Psoas muscle (tissue), 8 donors: Measurements from ENCODE around the gene MTMR3. TPM values are rescaled to one million over a fixed set of nuclear protein-coding genes. Genes with fewer than 3 reads are reported as not detected.

Experiments used
- ATAC-seq, 4 donors: fragments of 200-7000 bp; cut with Tn5 transposase; one replicate each; pipeline ENCODE4 v1.9.1; 2020; ENCODE audit warnings: moderate library complexity in 3 of 4, mild to moderate bottlenecking in 2 of 4
- DNase-seq, 2 donors: peaks; one replicate each; pipeline ENCODE4 v3.0.0-alpha.2; 2020
- H3K27ac ChIP-seq: fragments of 200-600 bp; one replicate; pipeline ENCODE4 v1.8.0; 2022
- H3K27me3 ChIP-seq, 3 donors: fragments of 200-600 bp in 1 of 3; one replicate each; pipeline versions ENCODE4 v1.6.1 to v1.8.0; 2013 to 2022; ENCODE audit warnings: low read length in 2 of 3, mild to moderate bottlenecking in 2 of 3, moderate library complexity in 1 of 3; ENCODE audit not compliant: insufficient read depth in 3 of 3
- H3K36me3 ChIP-seq, 2 donors: fragments of 200-600 bp in 1 of 2; one replicate each; pipeline versions ENCODE4 v1.6.1 to v1.8.0; 2013 to 2022; ENCODE audit warnings: low read depth in 1 of 2, mild to moderate bottlenecking in 1 of 2, moderate library complexity in 1 of 2; ENCODE audit not compliant: insufficient read depth in 1 of 2
- H3K4me1 ChIP-seq: fragments of 200-600 bp; one replicate; pipeline ENCODE4 v1.8.0; 2022
- H3K4me3 ChIP-seq: fragments of 200-600 bp; one replicate; pipeline ENCODE4 v1.8.0; 2022; ENCODE audit warnings: mild to moderate bottlenecking
- H3K9me3 ChIP-seq: fragments of 200-600 bp; one replicate; pipeline ENCODE4 v1.8.0; 2022
- WGBS, 3 donors: extraction: QIAGEN DNeasy Blood & Tissue Kit; methylation state at CpG; one replicate each; pipeline versions ENCODE4 v1.1.6 to v1.1.7; 2013; 5-methylcytosine and 5-hydroxymethylcytosine counted together
- intact Hi-C, 2 donors: fragments of 100-400 bp; cut with DNase I; formaldehyde crosslinking; loops; one replicate each; pipeline versions ENCODE4 v1.11.0 to v1.14.2; 2022
- polyA plus RNA-seq, 3 donors: library from polyadenylated mRNA; stranded (reverse); fragments of 200-250 nt; gene quantifications; one replicate each; pipeline ENCODE4 v1.2.3, GENCODE V29; 2013
- total RNA-seq, 4 donors: library from RNA; stranded (reverse); fragmentation: NEBNext Ultra II Directional in 2 of 4; extraction: Animal tissue kit (Norgen Biotek cat#: 25700) in 2 of 4; gene quantifications; one replicate each; pipeline versions ENCODE4 v1.2.1 to v1.2.4, GENCODE V29; 2021 to 2023
- TF ChIP-seq, protein P1 (sequence below): fragments of 200-600 bp; IDR thresholded peaks from one replicate; pipeline ENCODE4 v1.8.0; 2022; ENCODE audit warnings: antibody characterized with exemption
- donor health status: healthy with polysubstance abuse.
- donor health status: DM: no; HTN: no; CAD: no; lungs with moderate emphysema.
- donor health status: Bipolar disorder and iron deficiency.
- donor health status: healthy.
- donor health status: DM: yes; HTN: yes; CAD: no.
- donor health status: DM: no; HTN: no; CAD: no.
- donor health status: DM: no; HTN: no; CAD: no.
- donor health status: DM: yes; HTN: yes; CAD: no.

Gene MTMR3
- total and polyA plus RNA-seq, 7 donors, result 7.8 to 37.9 (median 31.8) TPM

DNA sequence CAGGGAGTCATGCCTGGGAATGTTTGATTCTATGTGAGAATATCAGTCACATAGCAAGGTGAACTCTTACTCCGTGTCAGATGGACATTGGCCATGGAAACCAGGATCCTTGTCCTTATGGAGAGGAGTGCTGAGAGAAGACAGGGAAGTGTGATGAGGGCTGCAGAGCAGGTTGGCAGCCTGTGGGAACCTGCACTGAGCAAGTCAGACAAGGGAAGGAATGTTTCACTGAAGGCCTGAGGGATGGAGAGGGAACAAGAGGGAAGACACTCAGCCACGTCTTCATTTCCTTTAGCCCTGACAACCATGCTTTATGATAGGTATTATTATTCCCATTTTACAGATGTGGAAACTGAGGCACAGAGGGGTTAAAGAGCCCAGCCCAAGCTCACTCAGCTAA, 158.9 kb downstream of the MTMR3 start:
- H3K36me3 ChIP-seq, result no peaks in the 10 kb centered on the region
- H3K27me3 ChIP-seq, result no peaks in the 10 kb centered on the region
- intact Hi-C loops, result no loop called here
- WGBS, 3 donors, result 71 to 93% (median 89%) methylated on average over 2 of the region's 2 CpGs
- TF ChIP-seq, protein P1, sequence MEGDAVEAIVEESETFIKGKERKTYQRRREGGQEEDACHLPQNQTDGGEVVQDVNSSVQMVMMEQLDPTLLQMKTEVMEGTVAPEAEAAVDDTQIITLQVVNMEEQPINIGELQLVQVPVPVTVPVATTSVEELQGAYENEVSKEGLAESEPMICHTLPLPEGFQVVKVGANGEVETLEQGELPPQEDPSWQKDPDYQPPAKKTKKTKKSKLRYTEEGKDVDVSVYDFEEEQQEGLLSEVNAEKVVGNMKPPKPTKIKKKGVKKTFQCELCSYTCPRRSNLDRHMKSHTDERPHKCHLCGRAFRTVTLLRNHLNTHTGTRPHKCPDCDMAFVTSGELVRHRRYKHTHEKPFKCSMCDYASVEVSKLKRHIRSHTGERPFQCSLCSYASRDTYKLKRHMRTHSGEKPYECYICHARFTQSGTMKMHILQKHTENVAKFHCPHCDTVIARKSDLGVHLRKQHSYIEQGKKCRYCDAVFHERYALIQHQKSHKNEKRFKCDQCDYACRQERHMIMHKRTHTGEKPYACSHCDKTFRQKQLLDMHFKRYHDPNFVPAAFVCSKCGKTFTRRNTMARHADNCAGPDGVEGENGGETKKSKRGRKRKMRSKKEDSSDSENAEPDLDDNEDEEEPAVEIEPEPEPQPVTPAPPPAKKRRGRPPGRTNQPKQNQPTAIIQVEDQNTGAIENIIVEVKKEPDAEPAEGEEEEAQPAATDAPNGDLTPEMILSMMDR, result no peak
- no peak overlapping the region for H3K27ac ChIP-seq
- H3K4me3 ChIP-seq, result no peak overlapping the region
- DNase-seq (no peak), ATAC-seq (no peak)
- no peaks in the 10 kb centered on the region for H3K9me3 ChIP-seq
- no peaks in the 10 kb centered on the region for H3K4me1 ChIP-seq

DNA sequence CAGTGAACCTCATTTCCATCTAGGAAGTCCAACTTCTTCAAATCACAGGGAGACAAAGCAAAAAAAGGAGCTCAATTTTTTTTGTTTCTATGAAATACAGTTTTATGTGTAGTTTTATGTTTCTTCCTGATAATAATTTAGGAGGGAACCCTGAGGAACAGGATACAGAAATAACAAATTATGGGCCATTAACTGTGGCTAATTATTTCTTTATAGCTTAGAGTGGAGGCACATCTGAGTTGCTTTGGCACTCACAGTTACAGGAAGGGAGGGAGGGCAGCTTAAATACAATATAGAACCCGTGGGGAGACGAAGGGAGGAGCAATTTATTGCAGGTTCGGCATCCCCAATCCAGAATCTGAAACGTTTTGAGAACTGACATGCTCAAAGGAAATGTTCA, 160.2 kb downstream of the MTMR3 start:
- TF ChIP-seq, protein P1, result no peak
- H3K4me3 ChIP-seq, result no peak overlapping the region

DNA sequence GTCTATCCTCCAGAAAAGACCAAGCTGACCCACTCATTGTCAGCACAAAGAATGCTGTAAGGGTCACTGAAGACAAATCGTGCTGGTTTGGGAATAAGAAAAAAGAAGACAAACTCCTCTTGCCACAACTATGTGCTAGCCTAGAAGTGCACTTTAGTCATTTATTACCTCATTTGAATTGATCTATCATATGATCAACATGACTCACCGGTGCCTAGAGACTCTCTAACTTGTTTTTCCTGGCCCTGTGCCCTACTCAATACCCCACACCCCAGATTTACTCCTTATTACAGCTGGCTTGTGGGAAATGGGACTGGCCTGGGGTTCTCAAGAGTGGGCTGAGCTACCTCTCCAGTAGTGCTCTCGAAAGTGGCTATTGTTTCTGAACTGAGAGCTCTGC, 161.4 kb downstream of the MTMR3 start:
- H3K27me3 ChIP-seq, result no peaks in the 10 kb centered on the region
- intact Hi-C loops, result no loop called here
- TF ChIP-seq, protein P1, result no peak
- H3K36me3 ChIP-seq, result no peaks in the 10 kb centered on the region
- H3K4me3 ChIP-seq, result no peak overlapping the region
- no peaks in the 10 kb centered on the region for H3K9me3 ChIP-seq
- H3K4me1 ChIP-seq, result no peaks in the 10 kb centered on the region
- DNase-seq (no peak), ATAC-seq (no peak)
- H3K27ac ChIP-seq, result no peak overlapping the region
- WGBS, 3 donors, result 62 to 67% (median 67%) methylated on average over 3 of the region's 3 CpGs

More for the DNA sequence above, 160.2 kb downstream of the MTMR3 start:
- H3K4me1 ChIP-seq, result no peaks in the 10 kb centered on the region
- H3K9me3 ChIP-seq, result no peaks in the 10 kb centered on the region
- no peak for DNase-seq
- H3K27ac ChIP-seq, result no peak overlapping the region
- H3K27me3 ChIP-seq, result no peaks in the 10 kb centered on the region
- H3K36me3 ChIP-seq, result no peaks in the 10 kb centered on the region
- 30 to 35% (median 34%) methylated on average over 4 of the region's 4 CpGs for WGBS, 3 donors
- intact Hi-C loops, result no loop called here
- no peak for ATAC-seq

DNA sequence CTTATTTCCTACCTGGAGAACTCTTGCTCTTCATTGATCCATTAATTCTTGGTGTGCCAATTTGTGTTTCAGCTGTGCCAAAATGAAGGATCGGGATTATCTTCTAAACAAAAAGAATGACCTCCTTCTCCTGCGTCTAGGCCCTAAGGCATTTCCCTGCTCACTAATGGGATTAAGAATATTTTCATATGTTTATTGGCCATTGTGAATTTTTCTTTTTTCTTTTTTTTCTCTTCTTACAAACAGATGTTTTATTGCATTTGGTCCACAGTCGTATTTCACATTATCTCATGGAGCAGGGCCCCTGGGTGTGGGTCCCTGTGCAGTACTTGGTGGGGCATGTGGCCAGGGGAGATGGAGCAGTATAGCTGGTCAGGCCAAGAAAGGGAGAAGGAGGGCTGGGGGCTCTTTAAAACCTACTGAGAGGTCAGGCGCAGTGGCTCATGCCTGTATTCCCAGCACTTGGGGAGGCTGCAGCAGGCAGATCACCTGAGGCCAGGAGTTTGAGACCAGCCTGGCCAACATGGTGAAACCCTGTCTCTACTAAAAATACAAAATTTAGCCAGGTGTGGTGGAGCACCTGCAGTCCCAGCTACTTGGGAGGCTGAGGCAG, 162.0 kb downstream of the MTMR3 start:
- intact Hi-C loops, result no loop called here
- DNase-seq (no peak), ATAC-seq (no peak)
- Histone ChIP-seq H3K27me3 (no peaks in the 10 kb centered on the region), H3K27ac (no peak overlapping the region), H3K4me3 (no peak overlapping the region), H3K9me3 (no peaks in the 10 kb centered on the region), H3K36me3 (no peaks in the 10 kb centered on the region), H3K4me1 (no peaks in the 10 kb centered on the region)
- TF ChIP-seq, protein P1, result no peak
- WGBS, 3 donors, result 79 to 87% (median 84%) methylated on average over 4 of the region's 4 CpGs

DNA sequence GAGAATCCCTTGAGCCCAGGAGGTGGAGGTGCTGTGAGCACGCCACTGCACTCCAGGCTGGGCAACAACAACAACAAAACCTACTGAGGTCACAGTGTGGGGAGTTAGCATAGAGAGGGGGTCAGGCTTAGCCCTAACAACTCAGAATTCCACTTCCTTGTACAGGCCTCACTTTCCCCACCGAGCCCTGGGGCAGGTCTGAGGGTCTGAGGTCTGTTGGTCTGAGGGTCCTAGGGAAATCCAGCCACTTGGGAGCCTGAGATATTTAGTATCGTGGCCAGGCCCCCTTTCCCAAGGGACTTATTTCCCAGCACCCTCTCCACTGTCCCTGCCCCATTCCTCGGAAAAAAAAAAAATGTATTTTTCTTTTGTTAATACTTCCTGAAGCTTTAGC, 162.5 kb downstream of the MTMR3 start:
- Histone ChIP-seq H3K36me3 (no peaks in the 10 kb centered on the region), H3K9me3 (no peaks in the 10 kb centered on the region), H3K4me1 (no peaks in the 10 kb centered on the region), H3K27ac (no peak overlapping the region), H3K4me3 (no peak overlapping the region), H3K27me3 (no peaks in the 10 kb centered on the region)
- ATAC-seq (no peak), DNase-seq (no peak)
- intact Hi-C loops, result no loop called here
- TF ChIP-seq, protein P1, result no peak
- WGBS, 3 donors, result 82 to 89% (median 85%) methylated on average over 4 of the region's 4 CpGs
